Fibroblast of lung (primary cell): ENCODE results near the gene GPR156. TPM values are rescaled to one million over a fixed set of nuclear protein-coding genes. Genes with fewer than 3 reads are reported as not detected.

Source experiments
- DNase-seq, 2 donors: peaks; one replicate each; pipeline versions ENCODE4 v3.0.0 to v3.0.0-alpha.2; 2010; ENCODE audit warnings: low read depth in 2 of 2
- H2AFZ ChIP-seq: 2 replicates; pipeline ENCODE4 v1.5.1; 2012; ENCODE audit warnings: low read length, control low read depth, inconsistent platforms
- H3K27ac ChIP-seq: 2 replicates; pipeline ENCODE4 v1.5.1; 2011; ENCODE audit warnings: low read length, control low read depth; ENCODE audit not compliant: insufficient read depth
- H3K27me3 ChIP-seq: 2 replicates; pipeline ENCODE4 v1.5.1; 2011; ENCODE audit warnings: mild to moderate bottlenecking, low read length; ENCODE audit not compliant: control insufficient read depth, insufficient read depth
- H3K36me3 ChIP-seq: 2 replicates; pipeline ENCODE4 v1.5.1; 2011; ENCODE audit warnings: low read length; ENCODE audit not compliant: control insufficient read depth, insufficient read depth
- H3K4me1 ChIP-seq: 2 replicates; pipeline ENCODE4 v1.5.1; 2011; ENCODE audit warnings: low read length; ENCODE audit not compliant: control insufficient read depth, insufficient read depth; ENCODE audit errors: extremely low read depth
- H3K4me2 ChIP-seq: 2 replicates; pipeline ENCODE4 v1.5.1; 2011; ENCODE audit warnings: low read length, control low read depth; ENCODE audit not compliant: insufficient read depth; ENCODE audit errors: extremely low read depth
- H3K4me3 ChIP-seq, 4 experiments: fragments of 200-600 bp in 1 of 4; sonication (generic) in 1 of 4; replicated peaks in 1 of 4; 2 replicates each; pipeline ENCODE4 v1.5.1; 2011 to 2016; ENCODE audit warnings: low read length in 4 of 4, low read depth in 3 of 4, mild to moderate bottlenecking in 3 of 4, control low read depth in 2 of 4, inconsistent platforms in 1 of 4, mixed read lengths in 1 of 4; ENCODE audit not compliant: insufficient read depth in 1 of 4; ENCODE audit errors: control extremely low read depth in 1 of 4
- H3K79me2 ChIP-seq: 2 replicates; pipeline ENCODE4 v1.5.1; 2012; ENCODE audit warnings: mild to moderate bottlenecking, low read length, inconsistent platforms; ENCODE audit not compliant: control insufficient read depth, insufficient read depth
- H3K9ac ChIP-seq: 2 replicates; pipeline ENCODE4 v1.5.1; 2011; ENCODE audit warnings: mild to moderate bottlenecking, low read length, control low read depth; ENCODE audit not compliant: insufficient read depth
- H3K9me3 ChIP-seq: 2 replicates; pipeline ENCODE4 v1.5.1; 2012; ENCODE audit warnings: low read depth, low read length; ENCODE audit not compliant: control insufficient read depth, insufficient read depth
- H4K20me1 ChIP-seq: 2 replicates; pipeline ENCODE4 v1.5.1; 2011; ENCODE audit warnings: low read length; ENCODE audit not compliant: control insufficient read depth, insufficient read depth; ENCODE audit errors: extremely low read depth
- EZH2 ChIP-seq: IDR thresholded peaks from 2 replicates; pipeline ENCODE4 v1.5.1; 2012; ENCODE audit warnings: low read length, control low read depth, mild to moderate bottlenecking; ENCODE audit errors: missing control alignments
- polyA plus RNA-seq, 2 donors: library from polyadenylated mRNA; depleted of rRNA in 1 of 2; stranded (reverse) in 1 of 2; unstranded in 1 of 2; fragments of >200 nt; gene quantifications; 2 replicates each; pipeline ENCODE4 v1.2.1, GENCODE V29; 2011 to 2012; ENCODE audit warnings: missing spikeins in 1 of 2
- total RNA-seq: library from RNA; depleted of rRNA; stranded (reverse); fragments of >200 nt; gene quantifications from 2 replicates; pipeline ENCODE4 v1.2.1, GENCODE V29; 2014
- TF ChIP-seq, protein P1 (sequence below), 2 donors: IDR thresholded peaks in 1 of 2; conservative IDR thresholded peaks in 1 of 2; 1 replicate in 1 of 2; 2 replicates in 1 of 2; pipeline ENCODE4 v1.5.1; 2011 to 2012; ENCODE audit warnings: low read length in 2 of 2, control low read depth in 1 of 2, inconsistent platforms in 1 of 2, low read depth in 1 of 2, mild to moderate bottlenecking in 1 of 2

The GPR156 gene
- total and polyA plus RNA-seq, 2 donors (not counting 1 experiment from before 2014, with no cell fraction given), result 0.33 to 0.42 TPM

DNA sequence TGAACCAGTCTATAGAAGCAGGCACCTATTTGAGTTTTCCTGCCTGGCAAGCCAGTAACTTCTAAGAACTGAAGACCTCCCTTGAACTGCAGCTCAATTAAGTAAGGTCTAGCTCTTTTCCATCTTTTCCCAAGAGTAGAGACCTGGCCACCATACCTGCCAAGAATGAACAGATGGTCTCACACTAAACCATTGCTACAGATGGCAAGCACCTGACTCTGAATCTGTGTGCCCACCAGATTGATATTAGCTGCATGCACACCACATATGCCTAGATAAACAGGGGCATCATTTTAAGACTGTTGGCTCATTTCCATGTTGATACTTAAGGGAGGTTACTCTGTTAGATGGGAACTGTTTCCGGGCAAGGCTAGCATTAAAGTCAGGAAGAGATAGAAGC lies 156.0 kb downstream of the GPR156 start:
- Histone ChIP-seq H3K4me3 (no peak overlapping the region), H3K36me3 (no peaks in the 10 kb centered on the region), H3K9me3 (no peaks in the 10 kb centered on the region), H3K79me2 (no peaks in the 10 kb centered on the region), H3K4me2 (no peak overlapping the region), H2AFZ (no peak overlapping the region), H3K27ac (no peak overlapping the region), H3K27me3 (no peaks in the 10 kb centered on the region), H3K9ac (no peak overlapping the region), H3K4me1 (no peaks in the 10 kb centered on the region), H4K20me1 (no peaks in the 10 kb centered on the region)
- DNase-seq, result no peak
- TF ChIP-seq, protein P1, sequence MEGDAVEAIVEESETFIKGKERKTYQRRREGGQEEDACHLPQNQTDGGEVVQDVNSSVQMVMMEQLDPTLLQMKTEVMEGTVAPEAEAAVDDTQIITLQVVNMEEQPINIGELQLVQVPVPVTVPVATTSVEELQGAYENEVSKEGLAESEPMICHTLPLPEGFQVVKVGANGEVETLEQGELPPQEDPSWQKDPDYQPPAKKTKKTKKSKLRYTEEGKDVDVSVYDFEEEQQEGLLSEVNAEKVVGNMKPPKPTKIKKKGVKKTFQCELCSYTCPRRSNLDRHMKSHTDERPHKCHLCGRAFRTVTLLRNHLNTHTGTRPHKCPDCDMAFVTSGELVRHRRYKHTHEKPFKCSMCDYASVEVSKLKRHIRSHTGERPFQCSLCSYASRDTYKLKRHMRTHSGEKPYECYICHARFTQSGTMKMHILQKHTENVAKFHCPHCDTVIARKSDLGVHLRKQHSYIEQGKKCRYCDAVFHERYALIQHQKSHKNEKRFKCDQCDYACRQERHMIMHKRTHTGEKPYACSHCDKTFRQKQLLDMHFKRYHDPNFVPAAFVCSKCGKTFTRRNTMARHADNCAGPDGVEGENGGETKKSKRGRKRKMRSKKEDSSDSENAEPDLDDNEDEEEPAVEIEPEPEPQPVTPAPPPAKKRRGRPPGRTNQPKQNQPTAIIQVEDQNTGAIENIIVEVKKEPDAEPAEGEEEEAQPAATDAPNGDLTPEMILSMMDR (conservative IDR thresholded peaks at IDR 0.05 in 1 of 2, IDR thresholded peaks at IDR 0.05 in 1 of 2; ENCODE audit: low read depth in 1 of 2, low read length in 2 of 2), result no peak
- TF ChIP-seq EZH2, result no peak

DNA sequence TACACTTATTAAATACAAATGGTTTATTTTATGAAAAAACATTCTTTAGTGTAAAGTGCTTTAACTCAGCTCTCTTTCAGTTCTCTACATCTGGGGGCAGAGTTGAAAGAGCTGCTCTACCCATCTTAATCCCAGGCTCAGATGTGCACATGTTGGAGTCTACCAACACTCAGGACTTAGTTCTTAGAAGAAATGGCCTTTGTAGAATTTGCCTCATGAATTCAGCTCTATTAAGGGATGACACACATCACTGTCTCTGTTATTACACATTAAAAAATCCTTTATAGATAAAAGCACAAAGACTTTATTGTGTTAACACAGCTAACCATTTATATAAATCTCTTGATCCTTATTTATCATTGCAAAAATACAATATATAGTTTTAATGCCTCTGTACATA lies 159.0 kb downstream of the GPR156 start:
- Histone ChIP-seq H3K27ac (no peak overlapping the region), H4K20me1 (no peaks in the 10 kb centered on the region), H3K4me3 (no peak overlapping the region), H3K9me3 (no peaks in the 10 kb centered on the region), H3K4me1 (no peaks in the 10 kb centered on the region), H3K36me3 (no peaks in the 10 kb centered on the region), H3K79me2 (no peaks in the 10 kb centered on the region), H3K27me3 (no peaks in the 10 kb centered on the region), H2AFZ (no peak overlapping the region), H3K4me2 (no peak overlapping the region), H3K9ac (no peak overlapping the region)
- DNase-seq, result no peak
- TF ChIP-seq EZH2, result no peak
- TF ChIP-seq, protein P1 (conservative IDR thresholded peaks at IDR 0.05 in 1 of 2, IDR thresholded peaks at IDR 0.05 in 1 of 2; ENCODE audit: low read depth in 1 of 2, low read length in 2 of 2), result no peak

DNA sequence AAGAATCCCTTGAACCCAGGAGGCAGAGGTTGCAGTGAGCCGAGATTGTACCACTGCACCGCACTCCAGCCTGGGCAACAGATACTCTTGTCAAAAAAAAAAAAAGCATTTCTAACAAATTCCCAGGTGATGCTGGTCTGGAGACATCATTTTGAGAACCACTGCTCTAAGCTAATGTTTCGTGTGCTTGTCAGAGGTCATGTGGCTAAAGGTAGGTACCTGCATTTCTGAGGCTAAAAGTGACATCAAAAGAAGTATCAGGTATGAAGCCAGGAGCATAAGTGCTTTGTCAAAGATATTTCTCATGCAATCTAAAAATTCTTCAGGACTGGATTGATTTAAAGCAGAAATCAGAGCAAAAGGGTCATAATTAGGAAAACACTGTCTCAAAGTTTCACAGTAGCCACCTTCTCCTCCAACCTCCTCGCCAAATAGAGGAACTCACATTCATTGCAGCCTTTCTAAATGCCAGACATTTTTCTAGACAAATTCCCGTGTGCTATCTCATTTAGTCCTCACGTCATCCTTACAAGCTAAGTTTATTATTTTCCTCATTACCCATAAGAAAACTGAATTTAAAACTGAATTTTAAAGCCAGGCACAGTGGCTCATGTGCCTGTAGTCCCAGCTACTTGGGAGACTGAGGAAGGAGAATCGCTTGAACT lies 165.0 kb downstream of the GPR156 start:
- no peak for TF ChIP-seq EZH2
- TF ChIP-seq, protein P1 (conservative IDR thresholded peaks at IDR 0.05 in 1 of 2, IDR thresholded peaks at IDR 0.05 in 1 of 2; ENCODE audit: low read depth in 1 of 2, low read length in 2 of 2), result no peak
- DNase-seq, result no peak
- Histone ChIP-seq H3K27me3 (no peaks in the 10 kb centered on the region), H3K4me1 (peaks cover 2% of the 10 kb centered on the region), H3K9ac (no peak overlapping the region), H4K20me1 (no peaks in the 10 kb centered on the region), H3K4me2 (no peak overlapping the region), H3K9me3 (no peaks in the 10 kb centered on the region), H3K4me3 (no peak overlapping the region), H3K79me2 (no peaks in the 10 kb centered on the region), H3K27ac (no peak overlapping the region), H2AFZ (no peak overlapping the region), H3K36me3 (no peaks in the 10 kb centered on the region)

Other genes starting within 250 kb of the GPR156 start
- gene GSK3B, start 190.8 kb downstream of the GPR156 start, total RNA-seq, result 37.3 and 37.5 TPM in 2 replicates
- gene GSK3B, start 190.8 kb downstream of the GPR156 start, polyA plus RNA-seq, result 39.5 and 44.8 TPM in 2 replicates
- gene LRRC58, start 64.1 kb upstream of the GPR156 start, total RNA-seq, result 19.8 and 21.1 TPM in 2 replicates
- gene LRRC58, start 64.1 kb upstream of the GPR156 start, polyA plus RNA-seq, result 19.5 and 21.7 TPM in 2 replicates
- 279 and 309 TPM in 2 replicates for gene FSTL1, start 165.8 kb upstream of the GPR156 start, total RNA-seq
- 583 and 1,500 TPM in 2 replicates for gene FSTL1, start 165.8 kb upstream of the GPR156 start, polyA plus RNA-seq